OCI-LY7 (cell line): ENCODE measurements around the gene STXBP5. TPM values are rescaled to one million over a fixed set of nuclear protein-coding genes. Genes with fewer than 3 reads are reported as not detected.

Experiments
- BruUV-seq: library from RNA; stranded (reverse); fragments of 400-500 nt; replicated peaks from 2 replicates; lab custom pipeline; 2021; lab: Mats Ljungman, UMichigan
- CTCF ChIA-PET: fragments of 300-600 bp; sonication (Branson Sonifier 250); formaldehyde crosslinking; loops from one replicate; lab custom pipeline; 2022; ENCODE audit warnings: antibody characterized with exemption; ENCODE audit not compliant: unreplicated experiment; lab: Charles Lee
- POLR2A ChIA-PET: fragments of 300-600 bp; sonication (Branson Sonifier 250); formaldehyde crosslinking; loops from one replicate; lab custom pipeline; 2022; ENCODE audit warnings: antibody characterized with exemption; lab: Charles Lee
- DNase-seq: peaks from one replicate; pipeline ENCODE4 v3.0.0-alpha.2; 2015; ENCODE audit warnings: low spot score
- H2AFZ ChIP-seq: fragments of 200-600 bp; sonication (generic), shearing (Covaris generic); 2 replicates; pipeline ENCODE4 v1.6.1; 2014; ENCODE audit warnings: mild to moderate bottlenecking, antibody characterized with exemption, low read length, moderate library complexity
- H3K27ac ChIP-seq: fragments of 200-600 bp; sonication (generic); 2 replicates; pipeline ENCODE4 v1.5.1; 2014; ENCODE audit warnings: mixed run types, low read depth, mild to moderate bottlenecking, moderate library complexity, low read length, inconsistent platforms; ENCODE audit not compliant: poor library complexity, severe bottlenecking
- H3K36me3 ChIP-seq: fragments of 200-600 bp; sonication (generic); 2 replicates; pipeline ENCODE4 v1.6.1; 2014; ENCODE audit warnings: mild to moderate bottlenecking, antibody characterized with exemption, low read length, moderate library complexity, mixed read lengths; ENCODE audit not compliant: insufficient read depth
- H3K4me1 ChIP-seq: fragments of 200-600 bp; sonication (generic); 2 replicates; pipeline ENCODE4 v1.5.1; 2014; ENCODE audit warnings: mild to moderate bottlenecking, low read length; ENCODE audit not compliant: insufficient read depth, poor library complexity, severe bottlenecking
- H3K4me2 ChIP-seq: fragments of 200-600 bp; sonication (generic); 2 replicates; pipeline ENCODE4 v1.6.1; 2014; ENCODE audit warnings: mild to moderate bottlenecking, low read length
- H3K4me3 ChIP-seq: fragments of 200-600 bp; sonication (generic); 2 replicates; pipeline ENCODE4 v1.5.1; 2014; ENCODE audit warnings: mild to moderate bottlenecking, low read depth, low read length; ENCODE audit not compliant: poor library complexity, severe bottlenecking
- H3K79me2 ChIP-seq: fragments of 200-600 bp; sonication (generic); 2 replicates; pipeline ENCODE4 v1.6.1; 2016; ENCODE audit warnings: low read depth, mild to moderate bottlenecking, low read length, moderate library complexity, mixed read lengths; ENCODE audit not compliant: insufficient read depth
- H3K9me2 ChIP-seq: fragments of 200-600 bp; sonication (generic); 2 replicates; pipeline ENCODE4 v1.6.1; 2016; ENCODE audit warnings: mild to moderate bottlenecking, low read length, mixed read lengths; ENCODE audit not compliant: insufficient read depth
- H3K9me3 ChIP-seq: fragments of 200-600 bp; sonication (generic); 2 replicates; pipeline ENCODE4 v1.6.1; 2014; ENCODE audit warnings: mild to moderate bottlenecking, mixed run types, low read length, mixed read lengths
- H4K20me1 ChIP-seq: fragments of 200-600 bp; sonication (generic); 2 replicates; pipeline ENCODE4 v1.6.1; 2014; ENCODE audit warnings: mild to moderate bottlenecking, antibody characterized with exemption, low read length, moderate library complexity, mixed read lengths; ENCODE audit not compliant: insufficient read depth
- CTCF ChIP-seq: fragments of 200-600 bp; sonication (generic); conservative IDR thresholded peaks from 2 replicates; pipeline ENCODE4 v1.5.1; 2014; ENCODE audit warnings: mild to moderate bottlenecking, antibody characterized with exemption, low read length, moderate library complexity, mixed read lengths
- EZH2phosphoT487 ChIP-seq: fragments of 200-600 bp; sonication (generic); IDR thresholded peaks from 2 replicates; pipeline ENCODE4 v1.6.1; 2018; ENCODE audit warnings: low read depth, borderline replicate concordance, mild to moderate bottlenecking, mixed run types, antibody characterized with exemption, low read length, moderate library complexity, mixed read lengths
- intact Hi-C: fragments of 100-400 bp; cut with micrococcal nuclease; formaldehyde crosslinking; loops from one replicate; pipeline ENCODE4 v1.10.0; 2022; ENCODE audit not compliant: unreplicated experiment
- total RNA-seq, 2 experiments: library from RNA; depleted of rRNA in 1 of 2; stranded (reverse); fragments of >200 nt in 1 of 2; shearing (Covaris generic) in 1 of 2; gene quantifications; 2 replicates each; pipeline ENCODE4 v1.2.3, GENCODE V29; 2014 to 2022

STXBP5 gene
- total RNA-seq, 2 experiments from 2014 or later = 12.3 to 15.4 TPM

DNA sequence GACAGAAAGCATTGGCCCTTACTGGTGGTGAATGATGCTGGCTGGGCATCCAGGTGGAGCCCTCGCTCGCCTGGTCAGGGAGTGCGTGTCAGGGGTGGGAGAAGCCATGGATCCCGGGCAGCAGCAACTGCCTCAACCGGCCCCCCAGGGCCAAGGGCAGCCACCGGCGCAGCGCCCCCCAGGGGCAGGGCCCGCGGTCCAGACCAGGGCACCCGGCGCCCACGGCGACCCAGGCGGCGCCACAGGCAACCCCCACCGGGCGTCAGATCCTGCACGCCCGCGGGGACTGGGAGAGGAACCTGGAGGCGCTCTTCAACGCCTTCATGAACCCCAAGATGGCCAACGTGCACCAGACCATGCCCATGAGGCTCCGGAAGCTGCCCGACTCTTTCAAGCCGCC, 202.6 kb downstream of the STXBP5 start:
- Histone ChIP-seq H3K36me3 (no peaks in the 10 kb centered on the region), H3K4me2 (no peak overlapping the region), H3K27ac (no peak overlapping the region), H3K9me2 (no peaks in the 10 kb centered on the region; the same call in 1 of the 2 replicates), H4K20me1 (no peaks in the 10 kb centered on the region), H2AFZ (no peak overlapping the region), H3K4me1 (no peaks in the 10 kb centered on the region), H3K79me2 (no peaks in the 10 kb centered on the region), H3K4me3 (no peak overlapping the region), H3K9me3 (no peaks in the 10 kb centered on the region)
- no peak for DNase-seq
- intact Hi-C loops = no loop called here
- BruUV-seq = no TSS peak
- TF ChIP-seq EZH2phosphoT487 = no peak
- TF ChIP-seq CTCF = no peak
- POLR2A ChIA-PET = no interaction called here
- CTCF ChIA-PET = no interaction called here

DNA sequence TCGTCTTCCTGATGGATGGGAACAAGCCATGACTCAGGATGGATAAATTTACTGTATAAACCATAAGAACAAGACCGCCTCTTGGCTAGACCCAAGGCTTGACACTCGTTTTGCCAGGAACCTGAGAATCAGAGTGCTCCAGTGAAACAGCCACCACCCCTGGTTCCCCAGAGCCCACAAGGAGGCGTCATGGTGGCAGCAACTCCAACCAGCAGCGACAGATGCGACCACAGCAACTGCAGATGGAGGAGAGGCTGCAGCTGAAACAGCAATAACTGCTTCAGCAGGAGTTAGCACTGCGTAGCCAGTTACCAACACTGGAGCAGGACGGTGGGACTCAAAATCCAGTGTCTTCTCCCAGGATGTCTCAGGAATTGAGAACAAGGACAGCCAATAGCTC, 203.4 kb downstream of the STXBP5 start:
- TF ChIP-seq EZH2phosphoT487 (no peak), CTCF (no peak)
- Histone ChIP-seq H3K4me3 (no peak overlapping the region), H3K79me2 (no peaks in the 10 kb centered on the region), H3K9me3 (no peaks in the 10 kb centered on the region), H3K27ac (no peak overlapping the region), H3K4me2 (no peak overlapping the region), H3K4me1 (no peaks in the 10 kb centered on the region), H3K9me2 (no peaks in the 10 kb centered on the region; the same call in 1 of the 2 replicates), H2AFZ (no peak overlapping the region), H4K20me1 (no peaks in the 10 kb centered on the region), H3K36me3 (no peaks in the 10 kb centered on the region)
- intact Hi-C loops = no loop called here
- no peak for DNase-seq
- CTCF ChIA-PET = no interaction called here
- POLR2A ChIA-PET = interaction anchor here (0.5 kb wide), 1 partner anchor 581 kb away, joined by 3 read pairs; no protein-coding TSS in a partner anchor
- no TSS peak for BruUV-seq

DNA sequence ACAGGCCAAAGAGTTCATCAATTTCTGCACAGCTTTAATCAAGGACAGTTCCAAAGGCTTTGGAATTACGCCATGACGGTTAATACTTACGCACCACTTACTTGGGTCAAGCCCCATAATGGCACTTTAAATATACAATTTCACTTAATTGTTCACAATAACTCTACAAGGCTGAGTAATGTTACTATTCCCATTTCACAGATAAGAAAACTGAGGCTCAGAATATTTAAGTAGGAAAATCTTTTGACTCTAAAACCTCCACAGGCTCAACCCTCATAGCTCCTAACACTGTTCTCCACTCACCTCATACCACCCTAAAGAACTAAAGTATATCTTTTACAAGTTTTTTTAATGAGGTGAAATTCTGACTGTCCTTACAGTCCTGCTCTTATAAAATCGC, 212.4 kb downstream of the STXBP5 start:
- no peaks in the 10 kb centered on the region for H3K79me2 ChIP-seq
- CTCF ChIA-PET = no interaction called here
- H3K9me2 ChIP-seq = no peaks in the 10 kb centered on the region
- POLR2A ChIA-PET = interaction anchor here (0.6 kb wide), 1 partner anchor 54 kb away, joined by 3 read pairs; no protein-coding TSS in a partner anchor
- H3K9me3 ChIP-seq = no peaks in the 10 kb centered on the region
- no TSS peak for BruUV-seq
- H3K27ac ChIP-seq = no peak overlapping the region
- no peak overlapping the region for H3K4me3 ChIP-seq
- H3K36me3 ChIP-seq = no peaks in the 10 kb centered on the region
- no peaks in the 10 kb centered on the region for H4K20me1 ChIP-seq
- no peak overlapping the region for H2AFZ ChIP-seq
- TF ChIP-seq EZH2phosphoT487 = no peak
- TF ChIP-seq CTCF = no peak
- DNase-seq = no peak
- H3K4me2 ChIP-seq = no peak overlapping the region
- H3K4me1 ChIP-seq = no peaks in the 10 kb centered on the region
- intact Hi-C loops = no loop called here
